CD4-positive, alpha-beta memory T cell (primary cell): ENCODE results near the gene SNX9. TPM values are rescaled to one million over a fixed set of nuclear protein-coding genes. Genes with fewer than 3 reads are reported as not detected.
A peak's percentile ranks its signal among the peaks of the same experiment; 100 is the strongest.
"Not testable (repeated sequence)": the region's sequence is repeated elsewhere in the genome, so short reads cannot be mapped to it uniquely, and the experiment has no call there.

ENCODE experiments used
- CTCF ChIA-PET: fragments of 350-600 bp; sonication (Branson Sonifier 250); formaldehyde crosslinking; loops from one replicate; lab custom pipeline; 2021; ENCODE audit warnings: inconsistent platforms; ENCODE audit not compliant: partially characterized antibody; lab: Charles Lee
- POLR2A ChIA-PET: fragments of 350-600 bp; sonication (Branson Sonifier 250); formaldehyde crosslinking; loops from one replicate; lab custom pipeline; 2021; ENCODE audit not compliant: partially characterized antibody; lab: Charles Lee
- DNase-seq, 5 donors: peaks; one replicate each; pipeline versions ENCODE4 v3.0.0 to v3.0.0-alpha.2; 2020 to 2022; ENCODE audit warnings: mixed read lengths in 1 of 5
- H3K27ac ChIP-seq: one replicate; pipeline ENCODE4 v1.7.0; 2013; ENCODE audit warnings: low read depth, low read length
- H3K27me3 ChIP-seq: 2 replicates; pipeline ENCODE4 v1.7.0; 2013; ENCODE audit warnings: mild to moderate bottlenecking, low read length, moderate library complexity; ENCODE audit not compliant: insufficient read depth
- H3K36me3 ChIP-seq: 2 replicates; pipeline ENCODE4 v1.7.0; 2013; ENCODE audit warnings: mild to moderate bottlenecking, low read length, moderate library complexity; ENCODE audit not compliant: insufficient read depth
- H3K4me1 ChIP-seq: 2 replicates; pipeline ENCODE4 v1.7.0; 2013; ENCODE audit warnings: mild to moderate bottlenecking, low read length, moderate library complexity; ENCODE audit not compliant: insufficient read depth
- H3K4me3 ChIP-seq, 2 donors: one replicate each; pipeline ENCODE4 v1.7.0; 2013; ENCODE audit warnings: low read length in 2 of 2, mild to moderate bottlenecking in 1 of 2
- H3K9me3 ChIP-seq, 2 donors: one replicate each; pipeline ENCODE4 v1.7.0; 2013; ENCODE audit warnings: low read length in 2 of 2, control low read depth in 1 of 2; ENCODE audit not compliant: control insufficient read depth in 1 of 2
- H3K27ac Mint-ChIP-seq, 7 donors: one replicate each; pipeline ENCODE4 v1.8.0; 2020 to 2021; ENCODE audit warnings: mixed read lengths in 7 of 7, mild to moderate bottlenecking in 6 of 7, inconsistent platforms in 3 of 7, moderate library complexity in 3 of 7
- H3K27me3 Mint-ChIP-seq, 2 donors: one replicate each; pipeline ENCODE4 v1.8.0; 2020 to 2021; ENCODE audit warnings: mixed read lengths in 2 of 2
- H3K36me3 Mint-ChIP-seq, 2 donors: one replicate each; pipeline ENCODE4 v1.8.0; 2020 to 2021; ENCODE audit warnings: mixed read lengths in 2 of 2, inconsistent platforms in 1 of 2, mild to moderate bottlenecking in 1 of 2
- H3K4me1 Mint-ChIP-seq, 4 donors: one replicate each; pipeline ENCODE4 v1.8.0; 2020 to 2021; ENCODE audit warnings: mixed read lengths in 4 of 4, mild to moderate bottlenecking in 1 of 4
- H3K4me3 Mint-ChIP-seq, 8 donors: one replicate each; pipeline ENCODE4 v1.8.0; 2020 to 2021; ENCODE audit warnings: mixed read lengths in 8 of 8, mild to moderate bottlenecking in 7 of 8, moderate library complexity in 6 of 8, inconsistent platforms in 3 of 8
- H3K9me3 Mint-ChIP-seq, 8 donors: one replicate each; pipeline ENCODE4 v1.8.0; 2020 to 2021; ENCODE audit warnings: mixed read lengths in 8 of 8, mild to moderate bottlenecking in 5 of 8, inconsistent platforms in 3 of 8, moderate library complexity in 1 of 8
- intact Hi-C: fragments of 100-400 bp; cut with micrococcal nuclease; formaldehyde crosslinking; loops from one replicate; pipeline ENCODE4 v1.15.1; 2023
- polyA plus RNA-seq, 2 donors: library from polyadenylated mRNA; unstranded; fragments of 300-500 nt; fragmentation: Illumina TruSeq; gene quantifications; one replicate each; pipeline ENCODE4 v1.2.3, GENCODE V29; 2021
- total RNA-seq, 2 experiments: library from RNA; stranded (reverse); gene quantifications; one replicate each; pipeline ENCODE4 v1.2.3, GENCODE V29; 2021

Gene SNX9
- total and polyA plus RNA-seq, 4 experiments from 2014 or later, result 12.9 to 21.9 (median 20.5) TPM

DNA sequence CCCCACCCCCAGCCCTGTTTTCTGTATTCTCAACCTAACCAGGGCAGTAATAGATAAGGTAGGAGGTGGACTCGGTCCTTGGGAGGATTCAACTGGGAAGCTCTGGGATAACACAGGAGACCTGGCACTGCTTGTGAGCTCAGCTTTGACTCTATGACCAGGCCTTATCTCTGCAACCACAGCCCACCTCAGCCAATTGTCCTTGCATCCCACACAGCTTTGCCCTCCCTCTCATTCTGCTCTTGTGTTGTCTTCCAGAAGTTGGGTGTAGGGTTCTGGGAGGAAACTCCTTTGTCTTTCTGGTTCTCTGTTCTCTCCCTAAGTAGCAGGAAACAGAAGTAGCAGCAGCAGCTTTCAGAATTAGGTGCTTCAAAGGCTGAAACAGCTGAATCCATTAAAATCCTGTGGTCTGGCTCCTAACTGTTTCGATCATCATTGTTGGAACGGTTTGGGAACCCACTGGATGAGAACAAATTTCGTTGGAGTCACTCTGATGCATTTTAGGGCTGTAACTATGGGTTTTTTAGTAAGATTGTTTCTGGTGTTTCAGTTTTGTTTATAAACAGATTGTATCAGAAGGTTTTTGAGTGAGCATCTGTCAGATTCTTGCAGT, 32.4 kb upstream of the SNX9 start:
- POLR2A ChIA-PET, result interaction anchor here (1.5 kb wide), 1 partner anchor 26 kb away, joined by 5 read pairs; no protein-coding TSS in a partner anchor
- H3K36me3 Mint-ChIP-seq, result no peaks in the 10 kb centered on the region
- no peaks in the 10 kb centered on the region for H3K4me1 ChIP-seq
- no peak overlapping the region for H3K4me3 Mint-ChIP-seq
- peak overlapping the region in 2 of 7 donors; percentile 9 to 36 for H3K27ac Mint-ChIP-seq
- H3K27me3 ChIP-seq, result no peaks in the 10 kb centered on the region
- H3K36me3 ChIP-seq, result no peaks in the 10 kb centered on the region
- H3K27me3 Mint-ChIP-seq, result peaks cover 0 to 2% of the 10 kb centered on the region in 2 donors
- H3K9me3 Mint-ChIP-seq, result no peaks in the 10 kb centered on the region
- no peak overlapping the region for H3K4me3 ChIP-seq
- peaks cover 0 to 4% (median 3%) of the 10 kb centered on the region in 4 donors for H3K4me1 Mint-ChIP-seq
- no peak overlapping the region for H3K27ac ChIP-seq
- no peak for DNase-seq
- no peaks in the 10 kb centered on the region for H3K9me3 ChIP-seq
- intact Hi-C loops, result no loop called here
- CTCF ChIA-PET, result interaction anchor here (0.8 to 1.5 kb wide), 2 partner anchors 30 to 34 kb away, joined by 3 read pairs; no protein-coding TSS in a partner anchor

DNA sequence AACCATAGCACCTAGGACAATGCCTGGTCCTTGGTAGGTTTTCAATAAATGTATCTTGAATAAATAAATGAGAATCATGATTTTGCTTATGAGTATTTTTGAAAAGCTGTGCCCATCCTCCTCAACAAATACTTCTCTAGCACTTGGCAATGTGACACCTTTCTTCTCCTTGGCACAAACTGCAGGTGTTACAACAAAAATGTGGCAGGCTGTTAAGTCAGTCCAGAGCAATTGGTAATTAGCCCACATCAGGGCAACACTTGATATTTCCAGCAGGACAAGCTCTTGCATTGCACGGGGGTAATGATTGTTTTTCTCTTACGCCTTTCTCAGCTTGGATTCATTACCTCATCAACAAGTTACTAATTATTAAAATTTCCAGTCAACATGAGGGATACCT, 31.6 kb upstream of the SNX9 start:
- no peak overlapping the region for H3K4me3 ChIP-seq
- H3K4me1 ChIP-seq, result no peaks in the 10 kb centered on the region
- no peaks in the 10 kb centered on the region for H3K9me3 ChIP-seq
- H3K27ac Mint-ChIP-seq, result peak overlapping the region in 2 of 7 donors; percentile 19 to 33
- no peaks in the 10 kb centered on the region for H3K9me3 Mint-ChIP-seq
- no peak overlapping the region for H3K27ac ChIP-seq
- DNase-seq, result no peak
- peaks cover 0 to 2% of the 10 kb centered on the region in 2 donors for H3K27me3 Mint-ChIP-seq
- ChIA-PET POLR2A (interaction anchor here (1.5 kb wide), 1 partner anchor 27 kb away, joined by 5 read pairs; no protein-coding TSS in a partner anchor), CTCF (interaction anchor here (0.8 kb wide), 1 partner anchor 31 kb away, joined by 3 read pairs; no protein-coding TSS in a partner anchor)
- H3K27me3 ChIP-seq, result no peaks in the 10 kb centered on the region
- intact Hi-C loops, result no loop called here
- H3K4me1 Mint-ChIP-seq, result peaks cover 0 to 4% (median 3%) of the 10 kb centered on the region in 4 donors
- no peaks in the 10 kb centered on the region for H3K36me3 Mint-ChIP-seq
- H3K4me3 Mint-ChIP-seq, result no peak overlapping the region
- H3K36me3 ChIP-seq, result no peaks in the 10 kb centered on the region

GRCh38 chr6:157792671-157793070, 30.4 kb upstream of the SNX9 start:
- DNase-seq, result no peak
- H3K27ac Mint-ChIP-seq, result no peak overlapping the region
- Histone ChIP-seq H3K36me3 (no peaks in the 10 kb centered on the region), H3K9me3 (no peaks in the 10 kb centered on the region), H3K27me3 (no peaks in the 10 kb centered on the region), H3K4me1 (no peaks in the 10 kb centered on the region), H3K4me3 (no peak overlapping the region), H3K27ac (no peak overlapping the region)
- ChIA-PET CTCF (interaction anchor here (1.1 kb wide), 1 partner anchor 36 kb away, joined by 4 read pairs; no protein-coding TSS in a partner anchor), POLR2A (interaction anchor here (1.2 kb wide), 1 partner anchor 31 kb away, joined by 3 read pairs; no protein-coding TSS in a partner anchor)
- H3K27me3 Mint-ChIP-seq, result peaks cover 0 to 2% of the 10 kb centered on the region in 2 donors
- H3K4me1 Mint-ChIP-seq, result peaks cover 0 to 4% (median 3%) of the 10 kb centered on the region in 4 donors
- H3K36me3 Mint-ChIP-seq, result no peaks in the 10 kb centered on the region
- H3K9me3 Mint-ChIP-seq, result no peaks in the 10 kb centered on the region
- intact Hi-C loops, result no loop called here
- H3K4me3 Mint-ChIP-seq, result no peak overlapping the region

DNA sequence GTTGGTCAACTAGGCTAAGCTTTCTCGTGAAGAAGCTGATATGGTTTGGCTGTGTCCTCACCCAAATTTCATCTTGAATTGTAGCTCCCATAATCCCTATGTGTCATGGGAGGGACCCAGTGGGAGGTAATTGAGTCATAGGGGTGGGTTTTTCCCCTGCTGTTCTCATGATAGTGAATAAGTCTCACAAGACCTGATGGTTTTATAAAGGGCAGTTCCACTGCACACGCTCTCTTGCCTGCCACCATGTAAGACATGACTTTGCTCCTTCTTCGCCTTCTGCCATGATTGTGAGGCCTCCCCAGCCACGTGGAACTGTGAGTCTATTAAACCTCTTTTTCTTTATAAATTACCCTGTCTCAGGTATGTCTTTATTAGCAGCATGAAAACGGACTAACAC, 29.0 kb upstream of the SNX9 start:
- H3K4me3 Mint-ChIP-seq, H3K27me3 Mint-ChIP-seq, H3K4me1 ChIP-seq, H3K36me3 ChIP-seq, H3K4me3 ChIP-seq, intact Hi-C loops, H3K9me3 ChIP-seq, POLR2A ChIA-PET, H3K27ac ChIP-seq, H3K36me3 Mint-ChIP-seq, H3K4me1 Mint-ChIP-seq, H3K9me3 Mint-ChIP-seq, DNase-seq, H3K27ac Mint-ChIP-seq, H3K27me3 ChIP-seq: not testable (repeated sequence)
- CTCF ChIA-PET, result interaction anchor here (0.8 to 1.1 kb wide), 3 partner anchors 13 to 38 kb away, joined by 4 to 5 read pairs (median 4); no protein-coding TSS in a partner anchor

- Mint-ChIP-seq H3K27ac (no peak overlapping the region), H3K36me3 (no peaks in the 10 kb centered on the region), H3K4me1 (peaks cover 2 to 7% (median 4%) of the 10 kb centered on the region in 4 donors), H3K27me3 (peaks cover 2% of the 10 kb centered on the region in 2 donors), H3K4me3 (no peak overlapping the region), H3K9me3 (no peaks in the 10 kb centered on the region)
- Histone ChIP-seq H3K27me3 (no peaks in the 10 kb centered on the region), H3K4me1 (no peaks in the 10 kb centered on the region), H3K4me3 (no peak overlapping the region), H3K9me3 (no peaks in the 10 kb centered on the region), H3K36me3 (no peaks in the 10 kb centered on the region), H3K27ac (no peak overlapping the region)
- CTCF ChIA-PET, result no interaction called here
- intact Hi-C loops, result no loop called here
- DNase-seq, result no peak
- POLR2A ChIA-PET, result no interaction called here
These were observed 27.2 kb upstream of the SNX9 start for GRCh38 chr6:157795841-157796240.

GRCh38 chr6:157798851-157799250, 24.2 kb upstream of the SNX9 start:
- intact Hi-C loops, result no loop called here
- H3K27me3 Mint-ChIP-seq, result peaks cover 2% of the 10 kb centered on the region in 2 donors
- no peaks in the 10 kb centered on the region for H3K9me3 ChIP-seq
- ChIA-PET POLR2A (no interaction called here), CTCF (no interaction called here)
- H3K4me1 Mint-ChIP-seq, result peaks cover 4 to 6% (median 5%) of the 10 kb centered on the region in 4 donors
- H3K27ac ChIP-seq, result no peak overlapping the region
- H3K9me3 Mint-ChIP-seq, result no peaks in the 10 kb centered on the region
- H3K27ac Mint-ChIP-seq, result no peak overlapping the region
- no peaks in the 10 kb centered on the region for H3K36me3 ChIP-seq
- no peaks in the 10 kb centered on the region for H3K27me3 ChIP-seq
- no peak overlapping the region for H3K4me3 Mint-ChIP-seq
- H3K36me3 Mint-ChIP-seq, result no peaks in the 10 kb centered on the region
- no peaks in the 10 kb centered on the region for H3K4me1 ChIP-seq
- no peak for DNase-seq
- H3K4me3 ChIP-seq, result no peak overlapping the region

DNA sequence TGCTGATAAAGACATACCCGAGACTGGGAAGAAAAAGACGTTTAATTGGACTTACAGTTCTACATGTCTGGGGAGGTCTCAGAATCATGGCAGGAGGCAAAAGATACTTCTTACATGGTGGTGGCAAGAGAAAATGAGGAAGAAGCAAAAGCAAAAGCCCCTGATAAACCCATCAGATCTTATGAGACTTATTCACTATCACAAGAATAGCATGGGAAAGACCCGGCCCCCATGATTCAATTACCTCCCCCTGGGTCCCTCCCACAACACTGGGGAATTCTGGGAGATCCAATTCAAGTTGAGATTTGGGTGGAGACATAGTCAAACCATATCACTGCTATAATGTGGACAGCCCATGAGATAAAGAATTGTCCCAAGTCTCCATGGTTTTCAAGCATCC, 23.5 kb upstream of the SNX9 start:
- intact Hi-C loops, H3K4me1 ChIP-seq, H3K27ac Mint-ChIP-seq, H3K4me3 ChIP-seq, H3K27me3 ChIP-seq, H3K9me3 Mint-ChIP-seq, H3K36me3 ChIP-seq, DNase-seq, CTCF ChIA-PET, H3K27ac ChIP-seq, H3K9me3 ChIP-seq, POLR2A ChIA-PET, H3K36me3 Mint-ChIP-seq, H3K27me3 Mint-ChIP-seq, H3K4me1 Mint-ChIP-seq, H3K4me3 Mint-ChIP-seq: not testable (repeated sequence)
